Left lung (tissue), 10 donors: ENCODE results near the gene FAM50B. TPM values are rescaled to one million over a fixed set of nuclear protein-coding genes. Genes with fewer than 3 reads are reported as not detected.

Source experiments
- ATAC-seq: fragments of 200-7000 bp; cut with Tn5 transposase; one replicate; pipeline ENCODE4 v1.9.1; 2020; ENCODE audit warnings: moderate library complexity
- DNase-seq, 4 donors: peaks; one replicate each; pipeline ENCODE4 v3.0.0-alpha.2; 2013 to 2020
- H3K27ac ChIP-seq, 2 donors: fragments of 200-600 bp; sonication (generic) in 1 of 2; one replicate each; pipeline versions ENCODE4 v1.5.0 to v1.8.0; 2020 to 2021
- H3K27me3 ChIP-seq, 2 donors: fragments of 200-600 bp; sonication (generic) in 1 of 2; one replicate each; pipeline versions ENCODE4 v1.5.0 to v1.8.0; 2020 to 2021
- H3K36me3 ChIP-seq, 2 donors: fragments of 200-600 bp; sonication (generic) in 1 of 2; one replicate each; pipeline versions ENCODE4 v1.5.0 to v1.8.0; 2020 to 2021
- H3K4me1 ChIP-seq, 2 donors: fragments of 200-600 bp; one replicate each; pipeline ENCODE4 v1.8.0; 2021
- H3K4me3 ChIP-seq, 2 donors: fragments of 200-600 bp; sonication (generic) in 1 of 2; one replicate each; pipeline versions ENCODE4 v1.5.0 to v1.8.0; 2020 to 2021; ENCODE audit warnings: mild to moderate bottlenecking in 1 of 2
- H3K9me3 ChIP-seq, 2 donors: fragments of 200-600 bp; sonication (generic) in 1 of 2; one replicate each; pipeline versions ENCODE4 v1.5.0 to v1.8.0; 2020 to 2021
- CTCF ChIP-seq, 2 donors: fragments of 200-600 bp; sonication (generic) in 1 of 2; IDR thresholded peaks; one replicate each; pipeline versions ENCODE4 v1.5.0 to v1.8.0; 2021; ENCODE audit warnings: antibody characterized with exemption in 2 of 2
- intact Hi-C, 2 donors: fragments of 100-400 bp; cut with DNase I; formaldehyde crosslinking; loops; one replicate each; pipeline versions ENCODE4 v1.11.2 to v1.14.2; 2022
- polyA plus RNA-seq, 6 donors: library from polyadenylated mRNA; unstranded; fragments of 120-200 nt; gene quantifications; one replicate each; pipeline ENCODE4 v1.2.1, GENCODE V29; 2013; ENCODE audit not compliant: insufficient read length in 6 of 6
- total RNA-seq, 2 donors: library from RNA; stranded (reverse); fragmentation: NEBNext Ultra II Directional; extraction: Animal tissue kit (Norgen Biotek cat#: 25700); gene quantifications; one replicate each; pipeline ENCODE4 v1.2.1, GENCODE V29; 2021
- donor health status: DM: no; HTN: yes; CAD: no.
- donor health status: DM: no; HTN: no; CAD: no.

FAM50B gene
- total and polyA plus RNA-seq, 8 donors: 8.5 to 20.3 (median 11.0) TPM

- Histone ChIP-seq H3K9me3 (no peaks in the 10 kb centered on the region), H3K27ac (peak overlapping the region; percentile 90 to 91), H3K4me3 (no peak overlapping the region), H3K4me1 (peaks cover 11 to 21% of the 10 kb centered on the region in 2 donors), H3K36me3 (no peaks in the 10 kb centered on the region), H3K27me3 (no peaks in the 10 kb centered on the region)
- intact Hi-C loops: loop anchor here in 1 of 2 donors (5.0 kb wide), 1 partner anchor 78 kb away; no protein-coding TSS in a partner anchor
- peak in 3 of 4 donors; percentile 47 to 85 (median 67) for DNase-seq
- peak in 1 of 2 donors; percentile 20 for TF ChIP-seq CTCF (IDR thresholded peaks at IDR 0.05)
- ATAC-seq: peak; percentile 84
These were observed 23.8 kb upstream of the FAM50B start for GRCh38 chr6:3825331-3825831.

GRCh38 chr6:3825851-3826581 lies 23.2 kb upstream of the FAM50B start:
- DNase-seq: peak; percentile 80 to 91 (median 86)
- no peaks in the 10 kb centered on the region for H3K36me3 ChIP-seq
- TF ChIP-seq CTCF (IDR thresholded peaks at IDR 0.05): no peak
- H3K9me3 ChIP-seq: no peaks in the 10 kb centered on the region
- H3K4me3 ChIP-seq: no peak overlapping the region
- H3K27ac ChIP-seq: peak overlapping the region; percentile 90 to 91
- intact Hi-C loops: loop anchor here in 1 of 2 donors (5.0 kb wide), 1 partner anchor 79 kb away; no protein-coding TSS in a partner anchor
- peaks cover 11 to 21% of the 10 kb centered on the region in 2 donors for H3K4me1 ChIP-seq
- no peaks in the 10 kb centered on the region for H3K27me3 ChIP-seq
- peak; percentile 94 for ATAC-seq

- ATAC-seq: no peak
- Histone ChIP-seq H3K27ac (no peak overlapping the region), H3K9me3 (no peaks in the 10 kb centered on the region), H3K4me1 (peaks cover 11 to 21% of the 10 kb centered on the region in 2 donors), H3K27me3 (no peaks in the 10 kb centered on the region), H3K36me3 (no peaks in the 10 kb centered on the region), H3K4me3 (no peak overlapping the region)
- no peak for TF ChIP-seq CTCF (IDR thresholded peaks at IDR 0.05)
- intact Hi-C loops: loop anchor here in 1 of 2 donors (5.0 kb wide), 1 partner anchor 82 kb away; no protein-coding TSS in a partner anchor
- DNase-seq: no peak
These were observed 19.9 kb upstream of the FAM50B start for GRCh38 chr6:3829285-3829684.

- Histone ChIP-seq H3K27ac (no peak overlapping the region), H3K4me1 (peaks cover 4 to 8% of the 10 kb centered on the region in 2 donors), H3K36me3 (no peaks in the 10 kb centered on the region), H3K27me3 (no peaks in the 10 kb centered on the region), H3K9me3 (no peaks in the 10 kb centered on the region), H3K4me3 (no peak overlapping the region)
- intact Hi-C loops: no loop called here
- no peak for DNase-seq
- no peak for TF ChIP-seq CTCF (IDR thresholded peaks at IDR 0.05)
- ATAC-seq: no peak
These were observed 18.4 kb upstream of the FAM50B start for GRCh38 chr6:3830806-3831205.

GRCh38 chr6:3831761-3832530 lies 17.2 kb upstream of the FAM50B start:
- Histone ChIP-seq H3K27me3 (no peaks in the 10 kb centered on the region), H3K4me3 (no peak overlapping the region), H3K36me3 (no peaks in the 10 kb centered on the region), H3K4me1 (peaks cover 0 to under 1% of the 10 kb centered on the region in 2 donors), H3K9me3 (no peaks in the 10 kb centered on the region), H3K27ac (peak overlapping the region in 1 of 2 donors; percentile 39)
- DNase-seq (no peak), ATAC-seq (no peak)
- no peak for TF ChIP-seq CTCF (IDR thresholded peaks at IDR 0.05)
- intact Hi-C loops: no loop called here
